GM18861 (cell line): ENCODE results near the gene ASIP.

Experiments used
- ATAC-seq: cut with Tn5 transposase; IDR thresholded peaks from one replicate; pipeline ENCODE4 v1.9.1; 2021; ENCODE audit not compliant: unreplicated experiment

The ASIP gene

DNA sequence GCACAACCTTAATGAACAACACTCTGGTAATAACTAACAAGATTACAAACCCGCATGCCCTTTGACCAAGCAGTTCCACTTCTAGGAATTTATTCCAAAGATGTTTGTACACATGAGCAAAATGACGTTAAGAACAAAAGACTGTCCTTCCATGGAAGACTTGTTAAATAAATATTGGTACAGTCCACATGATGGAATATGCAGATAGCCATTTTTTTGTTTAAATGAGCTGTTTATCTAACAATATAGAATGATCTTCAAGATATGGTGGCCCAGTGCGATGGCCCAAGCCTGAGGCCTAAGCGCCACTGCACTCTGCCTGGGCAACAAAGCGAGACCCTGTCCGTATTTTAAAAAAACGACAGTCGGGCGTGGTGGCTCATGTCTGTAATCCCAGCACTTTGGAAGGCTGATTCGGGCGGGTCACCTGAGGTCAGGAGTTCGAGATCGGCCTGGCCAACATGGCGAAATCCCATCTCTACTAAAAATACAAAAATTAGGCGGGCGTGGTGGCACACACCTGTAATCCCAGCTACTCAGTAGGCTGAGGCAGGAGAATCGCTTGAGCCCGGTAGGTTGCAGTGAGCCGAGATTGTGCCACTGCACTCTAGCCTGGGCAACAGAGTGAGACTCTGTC lies 69.4 kb downstream of the ASIP start:
- no peak for ATAC-seq

DNA sequence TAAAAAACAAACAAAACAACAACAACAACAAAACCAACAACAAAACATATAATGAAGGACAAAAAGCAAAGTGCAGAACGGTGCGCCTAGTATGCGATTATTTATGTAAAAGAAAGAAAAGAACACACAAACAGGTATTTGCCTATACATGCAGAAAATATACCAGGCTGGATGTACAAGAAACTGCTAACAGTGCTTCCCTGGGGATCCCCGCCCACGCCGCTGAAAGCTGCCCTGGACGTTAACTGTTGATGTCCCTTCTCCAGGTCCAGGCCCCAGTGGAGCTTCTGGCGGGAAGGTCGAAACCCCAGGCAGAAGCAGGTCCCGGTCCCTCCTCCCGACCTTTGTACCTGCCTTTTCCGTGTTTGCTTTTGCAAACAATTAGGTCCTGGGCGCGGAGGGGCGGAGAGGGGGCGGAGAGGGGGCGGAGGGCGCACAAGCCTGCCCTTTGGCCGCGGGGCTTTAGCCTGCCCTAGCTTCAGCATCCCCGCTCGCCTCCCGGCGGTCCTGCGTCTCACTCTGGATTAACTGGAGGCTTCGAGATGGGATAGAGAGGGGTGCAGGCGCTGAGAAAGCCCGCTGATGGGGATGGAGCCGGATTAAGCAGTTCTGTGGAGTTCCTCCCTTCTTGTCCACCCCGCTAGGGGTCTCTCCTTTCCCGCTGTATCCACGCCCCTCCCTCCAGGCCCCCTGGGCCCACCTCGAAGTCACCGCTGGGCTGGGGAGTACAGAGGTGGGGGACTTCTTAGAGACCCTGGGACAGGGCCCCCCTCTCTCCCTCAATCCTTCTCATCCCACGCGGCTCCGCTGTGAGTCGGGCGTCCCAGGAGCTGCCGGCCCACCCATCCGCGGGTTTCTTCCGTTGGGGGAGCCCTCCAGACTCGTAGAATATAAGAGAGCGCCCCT lies 70.1 kb downstream of the ASIP start:
- ATAC-seq = no peak

DNA sequence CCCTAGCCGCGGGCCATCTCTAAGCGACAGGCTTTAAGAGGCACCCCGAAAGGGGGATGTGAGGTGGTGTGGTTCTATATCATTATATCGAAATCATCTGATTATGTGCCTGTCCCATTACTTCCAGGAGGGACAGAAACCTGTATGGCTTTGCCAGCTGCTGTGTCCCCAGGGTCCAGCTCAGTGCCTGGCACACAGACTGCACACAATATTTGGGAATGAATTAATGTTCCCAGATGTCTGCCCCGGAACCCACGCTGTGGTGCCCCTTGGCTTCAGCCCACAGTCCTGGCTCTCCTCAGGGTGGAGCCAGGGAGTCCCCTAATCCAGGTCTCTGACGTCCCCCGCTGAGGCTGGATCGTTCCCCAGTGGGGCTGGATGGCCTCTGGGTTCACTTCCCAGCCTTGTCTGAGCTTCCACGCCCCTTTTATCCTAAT lies 70.8 kb downstream of the ASIP start:
- no peak for ATAC-seq

DNA sequence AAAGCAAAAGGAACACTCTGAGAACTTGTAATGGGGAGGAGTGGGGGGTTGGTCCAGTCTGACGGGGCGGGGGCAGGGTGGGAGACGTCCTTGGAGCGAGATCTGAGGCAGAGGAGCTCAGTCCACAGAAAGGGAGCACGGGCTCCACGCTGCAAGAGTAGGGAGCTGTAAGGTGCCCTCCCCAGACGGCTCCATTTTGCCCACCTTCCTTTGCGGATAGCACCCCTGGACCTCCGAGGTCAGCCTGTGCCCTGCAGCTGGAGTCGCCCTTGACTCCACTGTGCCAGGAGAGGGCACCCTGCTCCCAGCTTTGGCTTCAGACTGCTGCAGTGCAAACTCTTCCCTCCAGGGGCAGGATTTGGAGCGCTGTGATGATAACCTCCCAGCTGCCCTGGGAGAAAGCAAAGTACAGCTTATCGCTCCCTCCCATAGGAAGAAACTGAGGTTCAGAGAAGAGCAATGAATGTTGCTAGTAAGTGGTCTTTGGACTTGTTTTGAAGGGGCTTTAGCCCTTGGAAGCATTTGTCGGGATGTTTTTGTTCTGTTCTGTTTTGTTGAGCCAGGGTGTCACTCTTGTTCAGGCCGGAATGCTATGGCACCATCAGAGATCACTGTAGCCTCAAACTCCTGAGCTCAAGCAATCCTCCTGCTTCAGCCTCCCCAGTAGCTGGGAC lies 71.5 kb downstream of the ASIP start:
- peak; percentile 80 for ATAC-seq

DNA sequence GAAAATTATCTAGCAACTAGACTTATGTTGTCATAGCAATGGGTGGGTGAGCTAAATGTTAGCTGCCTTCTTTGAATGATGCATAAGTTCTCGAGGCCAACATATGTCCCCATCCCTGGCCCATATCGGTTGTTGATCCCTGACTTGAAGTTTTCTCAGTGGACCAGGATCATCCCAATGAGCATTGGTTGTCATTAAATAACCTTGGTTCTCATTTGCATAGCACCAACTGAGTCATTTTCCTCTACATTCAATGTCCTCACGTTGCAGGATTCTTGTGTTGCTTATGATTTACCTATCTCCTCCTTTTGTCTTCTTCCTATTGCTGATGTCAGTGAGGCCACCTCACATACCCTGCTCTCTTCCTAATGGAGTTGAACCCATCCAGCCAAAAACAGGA lies 74.0 kb downstream of the ASIP start:
- ATAC-seq = no peak

DNA sequence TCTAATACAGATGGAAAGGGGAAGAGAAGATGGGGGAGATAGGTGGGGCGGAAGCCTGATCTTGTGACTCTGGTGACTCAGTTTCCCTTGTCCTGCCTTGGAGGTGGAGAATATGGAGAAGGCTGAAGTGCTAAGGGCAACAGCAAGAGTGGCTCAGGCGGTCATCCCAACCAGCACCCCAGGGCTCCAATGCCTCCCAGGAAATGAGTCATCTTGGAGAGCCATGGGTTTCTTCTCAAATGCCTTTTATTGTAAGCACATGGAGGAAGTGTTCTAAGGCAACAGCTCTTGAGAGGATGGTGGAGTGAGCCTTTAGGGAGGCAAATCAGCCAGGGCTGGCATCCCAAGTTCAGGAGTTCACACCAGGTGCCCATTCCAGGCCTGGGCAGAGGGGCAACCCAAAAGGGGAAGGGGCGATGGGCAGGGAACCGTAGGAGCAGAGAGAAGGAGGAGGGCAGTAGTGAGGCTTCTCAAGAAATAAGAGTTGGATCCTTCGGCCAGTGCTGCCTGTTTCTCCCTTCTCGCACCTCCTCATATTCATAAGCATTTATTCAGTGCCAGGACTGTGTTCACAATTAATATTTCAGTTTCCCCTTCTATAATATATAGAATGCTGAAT lies 75.1 kb downstream of the ASIP start:
- ATAC-seq = no peak
